Activated CD4-positive, alpha-beta T cell treated with anti-CD3 and anti-CD28 coated beads, Interleukin-2, Interleukin-4, amounts not matched to agents 100 ng/mL and 50 ng/mL, durations not matched to agents 16 hours and 8 hours (primary cell): ENCODE results near the gene SCAF11.
A peak's percentile ranks its signal among the peaks of the same experiment; 100 is the strongest.

Experiments used
- DNase-seq: peaks from one replicate; pipeline ENCODE4 v3.0.0-alpha.2; 2020; ENCODE audit warnings: low spot score

SCAF11 gene

DNA sequence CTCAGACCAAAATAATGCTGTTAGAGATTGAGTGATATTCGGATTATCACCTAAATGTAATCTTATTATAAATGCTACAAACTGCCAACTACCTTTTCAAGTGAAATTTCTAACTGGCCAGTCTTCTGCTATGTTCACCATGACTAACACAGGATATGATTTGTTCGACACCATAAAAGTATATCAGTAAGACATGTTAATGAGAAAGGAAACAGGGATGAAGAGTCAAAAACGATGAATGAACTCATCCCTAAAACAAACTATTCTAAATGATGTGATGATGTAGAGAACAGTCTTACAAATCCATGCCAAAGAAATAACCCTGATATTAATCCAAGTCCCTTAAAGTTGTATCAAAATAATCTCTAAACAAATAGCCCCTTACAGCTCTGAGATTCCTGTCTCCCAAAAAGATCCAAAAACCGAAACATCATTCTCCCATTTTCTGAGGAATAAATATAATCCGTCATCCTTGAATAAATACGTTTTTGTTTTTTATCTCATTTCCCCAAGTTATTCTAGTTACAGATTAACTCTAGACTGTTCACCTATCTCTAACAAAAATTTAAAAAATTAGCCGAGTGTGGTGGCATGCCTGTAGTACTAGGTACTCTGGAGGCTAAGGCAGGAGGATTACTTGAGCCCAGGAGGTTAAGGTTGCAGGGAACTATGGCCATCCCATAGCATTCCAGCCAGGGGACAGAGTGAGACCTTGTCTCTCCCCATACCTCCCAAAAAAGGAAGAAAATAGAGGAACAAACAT, 9.1 kb downstream of the SCAF11 start:
- DNase-seq = no peak

DNA sequence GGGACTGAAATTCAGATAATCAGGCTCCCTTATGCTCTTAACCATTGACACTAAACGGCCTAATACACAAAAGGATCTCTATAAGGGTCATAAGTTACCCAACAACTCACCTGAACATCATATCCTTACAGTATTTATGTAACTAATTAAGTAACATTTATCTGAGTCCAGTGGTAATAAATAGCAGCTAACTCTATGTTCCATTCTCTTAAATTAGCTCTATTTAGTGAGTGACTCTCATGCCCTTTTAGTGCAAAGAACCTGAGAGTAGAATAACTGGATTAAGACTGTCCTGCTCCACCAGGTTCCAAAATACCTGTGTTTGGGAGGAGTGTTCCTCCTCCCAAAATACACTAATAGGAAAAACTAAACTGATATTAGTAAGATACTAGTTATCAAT, 9.8 kb downstream of the SCAF11 start:
- no peak for DNase-seq

DNA sequence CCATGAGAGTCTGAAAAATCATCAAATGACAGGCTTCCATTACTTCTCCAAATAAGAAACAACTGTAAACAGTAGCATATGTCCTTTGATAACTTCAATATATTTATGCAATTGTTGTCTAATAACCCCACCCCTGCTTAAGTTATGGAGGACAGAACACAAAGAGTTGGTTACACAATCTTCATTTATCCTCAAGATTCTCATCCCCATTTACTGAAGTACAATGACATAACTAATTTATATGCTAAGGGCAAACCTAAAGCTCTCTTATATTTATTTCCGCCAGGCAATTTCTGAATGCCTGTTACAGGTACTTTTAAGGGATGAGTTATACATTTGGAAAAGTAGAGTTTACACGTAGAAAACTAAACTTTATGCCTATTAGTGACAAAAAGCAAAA, 12.3 kb downstream of the SCAF11 start:
- no peak for DNase-seq

DNA sequence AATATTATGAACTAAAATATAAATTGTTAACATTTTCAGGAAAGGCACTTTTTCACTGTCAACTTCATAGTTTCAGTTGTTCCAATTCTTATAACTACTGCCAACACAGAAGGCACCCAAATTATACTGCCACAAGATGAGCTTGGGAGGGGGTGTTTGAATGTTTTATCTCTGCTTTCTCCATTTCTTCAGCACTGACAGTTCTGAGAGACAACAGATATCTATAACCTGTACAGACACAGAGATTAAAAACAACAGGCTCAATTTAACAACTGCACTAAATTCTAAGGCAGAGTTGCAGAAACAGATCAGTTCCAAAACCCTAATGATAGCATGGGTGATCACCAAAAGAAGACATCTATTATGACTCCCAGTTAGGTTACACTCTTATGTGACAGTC, 12.8 kb downstream of the SCAF11 start:
- no peak for DNase-seq

DNA sequence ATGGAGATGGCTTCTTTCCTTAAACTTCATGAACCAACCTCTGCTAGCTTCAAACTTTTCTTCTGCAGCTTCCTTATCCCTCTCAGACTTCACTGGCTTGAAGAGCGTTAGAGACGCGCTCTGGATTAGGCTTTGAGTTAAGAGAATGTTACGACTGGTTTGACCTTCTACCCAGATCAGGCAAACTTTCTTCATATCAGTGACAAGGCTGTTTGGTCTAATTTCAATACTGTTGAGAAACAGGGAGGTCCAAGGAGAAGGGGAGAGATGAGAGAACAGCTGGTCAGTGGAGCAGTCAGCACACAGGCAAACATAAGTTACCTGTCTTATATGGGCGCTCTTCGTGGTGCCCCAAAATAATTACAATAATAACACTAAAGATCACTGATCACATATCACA, 14.9 kb downstream of the SCAF11 start:
- no peak for DNase-seq

DNA sequence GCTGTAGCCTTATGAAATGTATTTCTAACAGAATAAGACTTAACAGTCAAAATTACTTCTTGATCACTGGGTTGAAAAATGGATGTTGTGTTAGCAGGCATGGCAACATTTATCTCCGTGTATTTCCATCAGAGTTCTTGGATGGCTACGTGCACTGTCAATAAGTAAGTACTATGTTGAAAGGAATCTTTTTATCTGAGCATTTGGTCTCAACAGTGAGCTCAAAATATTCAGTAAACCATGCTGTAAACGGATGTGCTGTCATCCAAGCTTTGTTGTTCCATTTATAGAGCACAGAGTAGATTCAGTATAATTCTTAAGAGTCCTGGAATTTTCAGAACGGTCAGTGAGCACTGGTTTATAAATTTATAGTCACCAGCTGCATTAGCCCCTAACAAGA, 15.5 kb downstream of the SCAF11 start:
- DNase-seq = no peak

DNA sequence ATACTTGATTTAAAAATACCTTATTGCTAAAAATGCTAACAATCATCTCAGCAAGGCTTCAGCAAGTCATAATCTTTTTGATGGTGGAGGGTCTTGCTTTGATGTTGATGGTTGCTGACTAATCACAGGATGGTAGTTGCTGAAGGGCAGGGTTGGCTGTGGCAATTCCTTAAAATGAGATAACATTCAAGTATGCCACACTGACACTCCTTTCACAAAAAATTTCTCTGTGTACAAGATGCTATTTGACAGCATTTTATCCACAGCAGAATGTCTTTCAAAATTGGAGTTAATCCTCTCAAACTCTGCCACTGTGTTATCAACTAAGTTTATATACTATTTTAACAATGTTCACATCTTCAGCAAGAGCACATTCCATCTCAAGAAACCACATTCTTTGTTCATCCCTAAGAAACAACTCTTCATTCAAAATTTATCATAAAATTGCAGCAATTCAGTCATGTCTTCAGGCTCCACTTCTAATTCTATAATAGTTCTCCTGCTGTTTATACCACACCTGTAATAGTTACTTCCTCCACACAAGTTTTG, 16.1 kb downstream of the SCAF11 start:
- no peak for DNase-seq

DNA sequence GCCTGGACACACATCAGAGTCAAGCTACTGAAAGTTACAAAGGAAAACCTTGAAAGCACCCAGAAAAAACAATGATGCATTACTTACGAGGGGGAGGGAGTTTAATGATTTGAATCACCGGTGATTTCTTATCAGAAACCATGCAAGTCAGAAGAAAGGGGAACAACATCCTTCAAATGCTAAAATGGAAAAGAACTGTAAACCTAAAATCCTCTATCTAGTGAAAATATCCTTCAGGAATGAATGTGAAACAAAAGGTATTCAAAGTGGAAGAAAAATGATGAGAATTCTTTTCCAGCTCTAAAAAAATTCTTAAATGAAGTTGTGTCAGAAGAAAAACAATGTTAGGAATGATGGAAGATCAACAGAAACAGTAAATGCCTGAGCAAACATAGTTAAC, 16.8 kb downstream of the SCAF11 start:
- no peak for DNase-seq

DNA sequence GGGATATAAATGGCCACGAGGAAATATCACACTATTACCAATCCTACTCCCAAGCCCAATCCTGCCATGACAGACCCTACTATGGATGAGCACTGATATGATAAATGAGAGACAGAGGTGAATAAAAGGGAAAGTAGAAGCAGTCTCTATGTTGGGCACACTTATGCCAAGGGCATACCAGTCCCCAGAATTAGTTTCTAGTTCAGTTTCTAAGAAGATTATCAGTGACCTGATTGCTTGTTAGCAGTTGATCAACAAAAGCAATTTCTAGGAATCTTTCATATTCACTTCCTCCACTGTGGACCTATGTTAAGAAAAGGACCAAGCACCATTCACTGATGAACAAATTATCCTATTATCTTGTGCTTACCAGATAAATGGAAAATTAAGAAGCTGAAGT, 20.0 kb downstream of the SCAF11 start:
- DNase-seq = no peak

DNA sequence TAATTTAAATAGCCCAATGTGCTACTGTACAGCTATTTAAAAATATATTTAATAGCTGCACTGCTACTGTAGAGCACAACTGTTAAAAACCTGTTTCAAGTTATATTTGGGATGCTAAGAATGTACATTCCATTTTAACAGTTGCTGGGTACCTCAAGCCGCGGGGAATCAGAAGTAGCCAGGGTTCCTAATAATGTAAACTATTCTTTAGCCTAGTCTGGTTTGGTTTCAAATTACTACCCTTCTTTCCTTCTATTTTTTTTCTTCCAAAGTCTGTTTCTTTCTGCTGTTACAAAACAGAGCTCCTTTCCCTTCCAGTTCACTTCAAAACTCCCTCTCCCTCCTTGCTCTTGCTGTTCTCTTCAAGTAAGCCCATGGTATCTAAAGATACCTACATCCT, 21.3 kb downstream of the SCAF11 start:
- no peak for DNase-seq

DNA sequence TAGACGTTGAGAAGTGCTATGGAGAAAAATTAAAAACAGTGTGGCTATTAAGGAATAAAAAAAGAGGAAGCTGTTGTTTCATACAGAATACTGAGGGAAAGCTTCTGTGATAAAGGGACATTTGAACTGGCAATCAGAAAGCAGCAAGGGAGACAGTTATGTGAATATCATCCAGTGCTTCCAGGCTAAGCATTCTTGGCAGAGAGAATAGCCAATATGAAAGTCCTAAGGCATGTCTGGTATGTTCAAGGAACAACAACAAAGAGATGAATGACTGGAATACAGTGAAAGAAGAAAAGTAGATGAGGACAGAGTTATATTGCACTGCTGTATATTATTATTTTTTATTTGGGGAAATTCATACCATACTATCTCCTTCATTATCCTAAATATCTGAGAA, 23.9 kb downstream of the SCAF11 start:
- no peak for DNase-seq

DNA sequence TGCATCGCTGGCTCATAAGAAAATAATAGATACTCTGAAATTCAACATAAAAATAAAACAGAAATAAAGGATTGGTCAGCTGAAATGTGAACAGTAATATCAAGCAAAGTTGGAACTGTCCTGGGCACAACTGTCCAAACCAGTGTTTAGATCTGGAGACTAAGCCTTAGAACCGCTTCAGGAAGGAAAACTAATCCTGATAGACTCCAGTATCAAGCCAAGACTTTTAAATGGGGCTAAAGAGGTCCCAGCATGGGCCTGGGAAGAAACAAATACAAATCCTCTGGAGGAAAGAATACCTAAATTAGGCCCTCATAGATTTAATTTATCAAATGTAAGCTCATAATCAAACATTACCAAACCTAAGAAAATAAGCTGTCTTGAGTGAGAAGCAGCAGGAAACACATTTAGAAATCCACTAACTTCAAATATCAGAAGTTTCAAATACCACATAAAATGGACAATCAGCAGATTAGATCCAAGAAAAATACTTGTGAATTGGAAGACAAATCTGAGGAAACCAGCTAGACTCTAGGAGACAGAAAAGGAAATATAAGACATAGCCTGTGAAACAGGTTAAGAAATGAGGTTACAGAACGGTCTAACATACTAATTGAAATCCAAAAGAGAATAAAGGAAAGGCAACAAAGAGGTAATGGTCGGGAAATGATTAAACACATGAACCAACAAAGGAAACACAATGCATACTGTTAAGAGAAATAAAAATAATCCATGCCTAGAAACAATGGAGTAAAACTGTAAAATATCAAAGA, 27.6 kb downstream of the SCAF11 start:
- no peak for DNase-seq

DNA sequence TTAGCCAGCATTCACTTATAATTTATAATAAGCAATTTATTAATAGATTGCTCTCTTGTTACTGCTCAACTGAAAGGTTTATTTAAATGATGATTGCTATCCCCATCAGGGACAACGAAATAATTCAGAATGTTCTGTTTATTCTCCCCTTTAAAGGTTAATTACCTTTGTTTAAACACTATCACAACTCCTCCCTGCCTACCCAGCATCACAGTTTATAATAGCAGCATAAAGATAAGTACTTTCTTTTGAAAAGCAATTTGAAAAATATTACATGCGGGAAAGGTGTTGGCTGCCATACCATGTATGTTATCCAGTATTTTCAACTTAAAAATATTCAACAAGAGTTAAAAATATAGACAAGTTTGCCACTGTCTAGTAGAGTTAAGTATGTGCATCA, 30.6 kb downstream of the SCAF11 start:
- no peak for DNase-seq

DNA sequence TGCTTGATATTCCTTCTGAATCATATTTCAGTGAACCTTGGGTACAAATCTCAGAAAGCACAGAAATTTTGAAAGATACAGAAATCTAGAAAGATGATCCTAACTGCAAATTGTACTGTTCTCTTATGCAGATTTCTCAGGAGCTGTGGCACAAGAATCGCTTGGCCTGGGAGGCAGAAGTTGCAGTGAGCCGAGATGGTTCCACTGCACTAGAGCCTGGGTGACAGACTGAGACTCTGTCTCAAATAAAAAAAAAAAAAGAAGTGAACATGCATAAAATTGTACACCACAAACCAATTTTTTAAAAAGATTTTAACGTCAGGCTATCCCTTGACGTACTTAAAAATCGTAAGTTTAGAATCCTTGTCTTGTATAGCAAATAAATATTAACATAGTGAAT, 31.3 kb downstream of the SCAF11 start:
- no peak for DNase-seq

DNA sequence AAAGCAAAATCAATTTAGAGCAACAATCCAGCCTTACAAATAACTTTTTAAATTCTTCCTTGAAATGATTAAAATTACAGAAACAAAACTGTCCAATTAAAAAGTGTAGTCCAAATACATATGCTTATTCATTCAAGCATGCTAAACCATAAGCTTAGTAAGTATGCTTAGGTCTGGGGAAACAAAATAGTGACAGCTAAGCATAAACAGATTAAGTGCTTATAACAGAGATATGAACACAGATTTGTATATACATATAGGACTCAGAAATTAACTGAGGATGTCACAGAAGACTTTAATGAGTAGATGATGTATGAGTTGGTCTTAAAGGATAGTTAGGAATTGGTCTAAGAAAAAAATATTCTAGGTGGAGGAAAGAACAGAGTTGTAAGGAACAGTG, 41.8 kb downstream of the SCAF11 start:
- DNase-seq = no peak

DNA sequence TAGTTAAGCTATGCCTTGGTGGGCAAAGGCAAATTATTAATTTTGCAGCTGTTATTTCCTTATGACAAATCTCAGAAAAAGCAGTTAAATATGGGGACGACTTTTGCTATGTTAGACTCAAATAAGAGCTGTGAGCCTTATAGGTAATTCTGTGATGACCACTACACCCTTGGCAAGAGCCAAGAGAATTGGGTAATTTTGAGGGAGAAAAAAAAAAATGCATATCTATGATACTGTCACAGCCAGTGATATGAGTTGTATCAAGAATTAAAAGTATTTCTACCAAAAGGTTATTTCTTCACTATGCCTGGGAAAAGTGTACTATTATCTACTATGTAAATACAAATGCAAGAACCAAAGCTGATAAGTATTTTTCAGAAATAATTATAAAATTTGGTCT, 43.9 kb downstream of the SCAF11 start:
- DNase-seq = no peak

DNA sequence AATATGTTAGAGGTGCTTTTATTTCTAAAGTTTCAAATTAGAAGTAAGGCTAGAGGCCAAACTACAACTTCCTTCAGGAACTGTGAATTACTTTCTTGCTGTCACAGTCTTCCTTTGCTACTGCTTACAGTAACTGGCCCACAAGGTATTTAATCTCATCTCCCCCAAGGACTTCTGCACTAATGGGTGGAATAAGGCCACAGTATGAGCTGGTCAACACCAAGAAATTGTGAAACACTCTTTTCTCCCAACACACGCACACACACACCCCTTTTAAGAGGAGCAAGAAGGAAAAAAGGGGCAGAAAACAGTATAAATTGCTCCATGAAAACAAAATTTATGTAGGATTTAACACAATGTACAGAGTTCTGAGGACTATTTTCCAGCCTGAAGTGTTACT, 45.6 kb downstream of the SCAF11 start:
- no peak for DNase-seq

DNA sequence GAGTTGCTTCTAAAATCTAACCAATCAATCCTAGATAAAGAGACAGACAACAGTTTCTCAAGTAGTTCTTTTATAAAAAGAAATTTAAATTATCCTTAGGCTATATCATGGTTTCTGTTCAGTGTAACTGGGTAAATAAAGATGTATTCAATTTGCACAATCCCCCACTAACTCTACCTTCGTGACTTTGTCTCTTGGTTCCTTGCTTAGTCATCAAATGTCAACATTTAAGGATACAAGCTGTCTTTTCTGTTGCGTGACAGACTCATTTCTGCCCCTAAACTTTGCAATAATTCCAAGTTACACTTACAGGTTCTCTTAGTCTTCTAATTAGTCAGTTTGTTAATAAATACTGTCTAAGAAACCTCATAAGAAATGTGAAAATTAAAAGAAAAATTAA, 50.6 kb downstream of the SCAF11 start:
- no peak for DNase-seq

DNA sequence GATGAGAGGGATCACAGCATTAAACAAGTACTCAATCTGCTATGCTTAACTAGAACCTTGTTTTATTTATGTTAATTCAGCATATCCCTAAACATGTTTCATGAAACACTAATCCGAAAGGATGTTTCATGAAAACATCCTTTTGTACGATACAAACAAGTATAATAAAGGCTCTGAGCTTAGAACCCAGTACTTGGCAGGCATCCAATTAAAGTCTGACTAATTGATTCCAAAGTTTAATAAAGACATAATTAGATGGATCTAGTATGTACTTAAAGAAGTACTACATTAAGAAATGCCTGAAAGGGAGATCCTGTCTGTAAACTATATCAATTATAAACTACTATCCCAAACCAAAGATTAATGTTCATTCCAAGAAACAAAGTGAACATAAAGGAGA, 51.8 kb downstream of the SCAF11 start:
- no peak for DNase-seq

DNA sequence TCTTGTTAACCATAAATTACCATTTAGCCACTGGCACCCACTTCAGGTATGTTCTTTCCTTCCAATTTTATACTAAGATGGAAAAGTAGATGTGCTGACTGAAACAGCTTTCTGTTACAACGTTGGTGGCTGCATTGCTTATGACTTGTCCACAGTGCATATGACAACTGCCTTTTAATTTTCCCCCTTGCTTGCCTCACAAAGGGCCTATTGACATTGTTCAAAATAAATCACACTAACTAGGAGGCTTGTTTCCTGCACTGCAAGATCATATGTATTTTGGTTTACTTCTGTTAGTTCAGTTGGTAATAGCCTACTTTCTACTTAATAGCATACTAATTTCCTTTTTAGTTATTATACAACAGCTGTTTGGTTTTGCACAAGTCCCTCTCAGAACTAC, 55.4 kb downstream of the SCAF11 start:
- DNase-seq = no peak

DNA sequence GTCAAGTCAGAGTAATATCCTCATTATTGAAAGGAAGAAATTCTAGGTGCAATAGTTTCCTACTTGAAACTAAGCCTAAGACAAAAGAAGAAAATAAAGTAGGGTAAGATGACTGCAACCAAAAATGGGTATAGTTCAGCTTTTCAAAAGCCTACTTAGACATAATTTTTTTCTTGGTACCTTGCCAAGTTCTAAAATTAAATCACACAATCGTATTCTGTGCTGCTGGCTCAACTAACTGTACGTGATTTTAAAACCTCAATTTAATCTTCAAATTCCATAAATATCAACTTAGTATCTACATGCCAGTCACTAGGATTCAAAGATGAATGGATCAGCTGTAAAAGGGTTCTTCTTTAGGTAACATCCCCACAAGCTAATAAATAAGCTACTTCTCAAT, 56.9 kb downstream of the SCAF11 start:
- DNase-seq = no peak

DNA sequence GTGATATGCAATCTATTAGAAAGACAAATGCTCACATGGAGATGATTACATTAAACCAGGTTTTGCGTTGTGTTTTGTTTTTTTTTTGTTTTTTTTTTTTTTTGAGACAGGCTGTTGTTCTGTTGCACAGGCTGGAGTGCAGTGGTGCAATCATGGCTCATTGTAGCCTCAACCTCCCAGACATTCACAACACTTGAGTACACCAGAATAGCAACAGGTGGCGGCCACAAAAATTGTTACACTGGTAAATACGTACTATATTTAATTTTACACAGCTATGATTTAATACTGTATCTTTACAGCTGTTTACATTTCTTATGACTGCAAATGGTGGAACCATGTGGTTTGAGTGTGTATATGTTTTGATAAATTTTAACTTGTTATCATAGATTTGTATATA, 60.0 kb downstream of the SCAF11 start:
- no peak for DNase-seq

DNA sequence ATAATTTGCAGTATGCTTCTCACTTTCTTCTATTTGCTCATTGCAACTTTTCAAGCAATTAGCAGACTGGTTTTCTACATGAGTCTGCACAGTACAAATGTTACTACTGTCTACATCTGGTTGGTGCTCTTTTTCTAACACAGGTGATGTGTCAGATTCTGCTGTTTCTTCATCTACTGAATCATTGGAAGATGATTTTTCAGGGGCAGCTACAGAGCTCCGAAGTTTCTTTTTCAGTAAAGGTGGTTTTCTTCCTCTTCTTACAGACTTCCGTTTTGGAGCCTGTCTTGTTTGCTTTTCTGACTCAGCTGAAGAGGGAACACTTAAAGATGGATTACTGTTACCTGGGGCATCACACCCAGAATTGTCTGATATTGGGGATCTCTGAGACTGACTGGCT, 62.1 kb downstream of the SCAF11 start:
- DNase-seq = peak; percentile 13

DNA sequence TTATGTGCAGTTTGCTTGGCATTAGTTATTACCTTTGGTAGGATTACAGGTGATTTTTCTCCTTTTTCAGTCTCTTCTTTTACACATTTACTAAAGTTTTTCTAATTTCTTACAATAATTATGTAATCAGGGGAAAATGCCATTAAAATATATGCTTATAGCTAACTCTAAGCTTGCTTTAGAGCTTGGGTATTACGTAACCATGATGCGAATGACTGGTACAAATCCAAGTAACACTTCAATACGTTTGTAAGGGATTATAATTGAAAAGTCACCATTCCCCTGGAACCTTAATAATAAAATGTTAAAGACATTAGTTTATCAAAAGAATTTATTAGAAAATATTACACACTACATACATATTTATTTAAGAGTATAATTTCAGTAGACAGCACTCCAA, 71.6 kb downstream of the SCAF11 start:
- no peak for DNase-seq
